SH-SY5Y (cell line): Measurements from ENCODE around the gene NFIA.

Experiments
- GATA2 ChIP-seq: IDR thresholded peaks from 2 replicates; pipeline ENCODE4 v1.6.1; 2011; ENCODE audit warnings: mild to moderate bottlenecking, low read depth, low read length
- GATA3 ChIP-seq: IDR thresholded peaks from 2 replicates; pipeline ENCODE4 v1.6.1; 2011; ENCODE audit warnings: low read depth, mild to moderate bottlenecking, low read length, moderate library complexity

DNA sequence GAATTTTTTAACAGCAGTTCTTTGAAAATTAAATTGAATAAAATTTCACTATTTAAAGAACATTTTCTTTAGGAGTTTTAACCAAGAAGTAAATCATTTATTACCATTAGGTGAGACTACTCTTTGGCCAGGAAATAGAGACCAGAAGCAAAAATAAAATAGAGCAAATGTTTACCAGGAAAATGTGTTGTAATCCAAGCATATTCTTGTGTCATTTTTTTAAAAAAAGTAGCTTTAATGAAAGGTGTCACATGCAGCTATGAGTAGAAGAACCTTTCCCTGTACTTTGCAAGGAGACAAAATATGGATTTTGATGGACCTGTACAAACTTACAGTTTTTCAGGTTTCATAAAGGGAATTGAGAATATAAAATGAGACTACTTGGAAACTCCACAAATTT lies 140.8 kb downstream of the NFIA start:
- TF ChIP-seq GATA3 (no peak), GATA2 (no peak)
